Pancreas (tissue), 10 donors: ENCODE measurements around the gene ADAM22. TPM values are rescaled to one million over a fixed set of nuclear protein-coding genes. Genes with fewer than 3 reads are reported as not detected.

Experiments used
- ATAC-seq, 4 donors: fragments of 200-7000 bp; cut with Tn5 transposase; one replicate each; pipeline versions ENCODE4 v1.8.0 to v1.9.1; 2020; ENCODE audit warnings: mild to moderate bottlenecking in 4 of 4, moderate library complexity in 4 of 4
- DNase-seq, 6 donors: peaks; one replicate each; pipeline ENCODE4 v3.0.0-alpha.2; 2020
- FAIRE-seq: peaks from 2 replicates; lab custom pipeline; 2012; peaks lifted over from hg19 to GRCh38; lab: Jason Lieb, UNC
- H3K27ac ChIP-seq, 4 donors: fragments of 200-600 bp; sonication (generic); 1 replicate in 3 of 4; 2 replicates in 1 of 4; pipeline versions ENCODE4 v1.5.0 to v1.8.0; 2020
- H3K27me3 ChIP-seq, 4 donors: fragments of 200-600 bp; one replicate each; pipeline ENCODE4 v1.8.0; 2021
- H3K36me3 ChIP-seq, 3 donors: fragments of 200-600 bp; sonication (generic) in 1 of 3; one replicate each; pipeline versions ENCODE4 v1.5.0 to v1.8.0; 2020 to 2021
- H3K4me1 ChIP-seq, 3 donors: fragments of 200-600 bp; one replicate each; pipeline ENCODE4 v1.8.0; 2021
- H3K4me3 ChIP-seq, 4 donors: fragments of 200-600 bp; sonication (generic) in 2 of 4; one replicate each; pipeline versions ENCODE4 v1.5.0 to v1.8.0; 2020 to 2021
- H3K9me3 ChIP-seq, 4 donors: fragments of 200-600 bp; one replicate each; pipeline ENCODE4 v1.8.0; 2021
- CTCF ChIP-seq, 4 donors: fragments of 200-600 bp; sonication (generic) in 3 of 4; IDR thresholded peaks; one replicate each; pipeline versions ENCODE4 v1.5.0 to v1.8.0; 2021; ENCODE audit warnings: antibody characterized with exemption in 4 of 4
- WGBS, 2 donors: extraction: QIAGEN DNeasy Blood & Tissue Kit; methylation state at CpG; one replicate each; pipeline ENCODE4 v1.1.7; 2013; 5-methylcytosine and 5-hydroxymethylcytosine counted together
- intact Hi-C, 3 donors: fragments of 100-400 bp; cut with DNase I; formaldehyde crosslinking; loops; one replicate each; pipeline versions ENCODE4 v1.11.1 to v1.14.2; 2022
- polyA plus RNA-seq, 2 donors: library from polyadenylated mRNA; stranded (reverse); fragments of 200-250 nt; gene quantifications; one replicate each; pipeline ENCODE4 v1.2.3, GENCODE V29; 2013
- total RNA-seq, 6 donors: library from RNA; stranded (reverse); fragmentation: NEBNext Ultra II Directional in 4 of 6; extraction: Animal tissue kit (Norgen Biotek cat#: 25700) in 4 of 6; gene quantifications; one replicate each; pipeline versions ENCODE4 v1.2.1 to v1.2.4, GENCODE V29; 2021 to 2023
- donor health status: healthy with polysubstance abuse.
- donor health status: DM: no; HTN: no; CAD: no; lungs with moderate emphysema.
- donor health status: DM: no; HTN: no; CAD: no.
- donor health status: control.
- donor health status: control.
- donor health status: Bipolar disorder and iron deficiency.
- donor health status: DM: yes; HTN: yes; CAD: no.
- donor health status: DM: no; HTN: no; CAD: no.
- donor health status: DM: no; HTN: no; CAD: no.
- donor health status: DM: yes; HTN: yes; CAD: no.

Gene ADAM22
- total and polyA plus RNA-seq, 8 donors: 0.30 to 2.8 (median 0.93) TPM

- intact Hi-C loops: no loop called here
- Histone ChIP-seq H3K36me3 (peaks cover 0 to 40% (median 18%) of the 10 kb centered on the region in 3 donors), H3K27me3 (no peaks in the 10 kb centered on the region), H3K27ac (no peak overlapping the region), H3K9me3 (no peaks in the 10 kb centered on the region), H3K4me3 (no peak overlapping the region), H3K4me1 (no peaks in the 10 kb centered on the region)
- no peak for FAIRE-seq
- 68 to 71% methylated on average over 5 of the region's 5 CpGs for WGBS, 2 donors
- DNase-seq: no peak
- no peak for TF ChIP-seq CTCF (IDR thresholded peaks at IDR 0.05)
- ATAC-seq: no peak
Observed at GRCh38 chr7:88202278-88202677, 268.2 kb downstream of the ADAM22 start.

GRCh38 chr7:88202799-88203198, 268.7 kb downstream of the ADAM22 start:
- Histone ChIP-seq H3K9me3 (no peaks in the 10 kb centered on the region), H3K4me3 (no peak overlapping the region), H3K27ac (no peak overlapping the region), H3K27me3 (no peaks in the 10 kb centered on the region), H3K4me1 (no peaks in the 10 kb centered on the region), H3K36me3 (peaks cover 0 to 45% (median 23%) of the 10 kb centered on the region in 3 donors)
- FAIRE-seq (no peak), DNase-seq (no peak), ATAC-seq (no peak)
- TF ChIP-seq CTCF (IDR thresholded peaks at IDR 0.05): no peak
- intact Hi-C loops: no loop called here
- WGBS, 2 donors: 80 to 88% methylated on average over 3 of the region's 3 CpGs

DNA sequence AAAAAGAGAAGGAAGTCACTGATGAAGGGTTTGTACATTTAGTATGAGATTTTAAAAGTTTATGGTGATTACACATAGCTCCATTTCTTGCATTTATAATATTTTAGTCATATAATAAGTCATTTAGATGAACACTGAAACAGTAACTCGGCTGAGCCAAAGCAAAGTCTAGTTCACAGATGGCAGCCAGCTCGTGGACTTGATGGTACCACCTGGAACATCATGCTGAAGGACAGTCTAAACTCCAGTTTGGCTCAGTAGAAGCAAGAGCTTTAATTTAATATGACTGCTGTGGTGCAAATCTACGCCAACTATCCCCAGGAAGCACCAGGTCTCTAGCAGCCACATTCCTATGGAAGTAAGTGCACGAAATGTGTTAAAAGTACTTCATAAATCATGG, 269.4 kb downstream of the ADAM22 start:
- intact Hi-C loops: no loop called here
- no peak overlapping the region for H3K4me3 ChIP-seq
- H3K27ac ChIP-seq: no peak overlapping the region
- ATAC-seq: no peak
- DNase-seq: no peak
- no peak for FAIRE-seq
- no peak for TF ChIP-seq CTCF (IDR thresholded peaks at IDR 0.05)
- 94 to 95% methylated on average over 4 of the region's 4 CpGs for whole genome bisulfite sequencing, 2 donors
- H3K9me3 ChIP-seq: no peaks in the 10 kb centered on the region
- peaks cover 0 to 51% (median 29%) of the 10 kb centered on the region in 3 donors for H3K36me3 ChIP-seq
- no peaks in the 10 kb centered on the region for H3K4me1 ChIP-seq
- H3K27me3 ChIP-seq: no peaks in the 10 kb centered on the region

DNA sequence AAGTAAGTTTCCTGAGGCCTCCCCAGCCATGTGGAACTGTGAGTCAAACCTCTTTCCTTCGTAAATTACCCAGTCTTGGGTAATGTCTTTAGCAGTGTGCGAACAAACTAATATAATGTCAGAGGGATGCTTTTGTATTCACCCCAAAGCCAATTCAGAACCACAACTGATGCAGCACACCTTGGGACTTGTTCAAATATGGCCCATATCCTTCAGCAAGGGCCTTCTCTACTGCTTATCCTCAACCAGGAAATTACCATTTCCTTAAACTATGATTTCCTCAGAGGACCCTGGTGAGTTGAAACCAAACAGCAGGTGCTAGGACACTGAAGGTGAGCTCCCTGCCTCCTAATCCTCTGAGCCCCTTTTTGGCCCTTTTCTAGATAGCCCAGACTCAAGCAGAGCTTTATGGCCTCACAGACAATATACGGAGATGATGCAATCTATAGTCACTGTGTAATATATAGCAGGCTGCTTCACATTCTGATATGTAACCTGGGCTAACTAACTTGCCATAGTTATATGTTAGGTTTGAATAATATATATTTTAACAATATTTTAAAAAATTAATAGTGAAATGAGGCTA, 270.6 kb downstream of the ADAM22 start:
- DNase-seq (no peak), FAIRE-seq (no peak), ATAC-seq (no peak)
- Histone ChIP-seq H3K27ac (no peak overlapping the region), H3K36me3 (peaks cover 0 to 64% (median 40%) of the 10 kb centered on the region in 3 donors), H3K4me1 (no peaks in the 10 kb centered on the region), H3K27me3 (no peaks in the 10 kb centered on the region), H3K9me3 (no peaks in the 10 kb centered on the region), H3K4me3 (no peak overlapping the region)
- TF ChIP-seq CTCF (IDR thresholded peaks at IDR 0.05): no peak
- intact Hi-C loops: no loop called here
- WGBS, 2 donors: 96 to 97% methylated on average over 3 of the region's 3 CpGs

DNA sequence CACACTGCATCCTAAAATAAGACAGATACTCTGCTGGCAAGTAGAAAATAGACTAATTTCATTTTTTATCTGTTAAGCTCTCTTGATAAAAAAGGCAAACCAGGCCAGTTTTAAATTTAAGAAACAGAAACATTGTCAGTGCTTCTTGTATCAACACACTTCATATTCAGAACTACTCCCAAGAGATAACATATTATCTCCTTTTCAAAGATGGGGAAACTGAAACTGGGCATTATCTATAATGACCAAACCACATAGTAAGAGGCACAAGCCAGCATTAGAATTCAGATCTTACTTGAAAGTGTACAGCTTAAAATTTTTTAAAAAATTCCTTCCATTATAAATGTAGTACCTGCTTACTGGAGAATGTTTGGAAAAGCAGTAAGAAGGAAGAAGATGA, 271.1 kb downstream of the ADAM22 start:
- H3K9me3 ChIP-seq: no peaks in the 10 kb centered on the region
- H3K4me3 ChIP-seq: no peak overlapping the region
- H3K36me3 ChIP-seq: peaks cover 0 to 69% (median 46%) of the 10 kb centered on the region in 3 donors
- FAIRE-seq (no peak), DNase-seq (no peak), ATAC-seq (no peak)
- H3K4me1 ChIP-seq: no peaks in the 10 kb centered on the region
- H3K27me3 ChIP-seq: no peaks in the 10 kb centered on the region
- intact Hi-C loops: no loop called here
- H3K27ac ChIP-seq: no peak overlapping the region
- TF ChIP-seq CTCF (IDR thresholded peaks at IDR 0.05): no peak
